Muscle of back (tissue), 11 donors: ENCODE measurements around the gene SUPT6H. TPM values are rescaled to one million over a fixed set of nuclear protein-coding genes. Genes with fewer than 3 reads are reported as not detected.

Source experiments
- DNase-seq, 3 donors: peaks; one replicate each; pipeline versions ENCODE4 v3.0.0 to v3.0.0-alpha.2; 2013
- polyA plus RNA-seq, 10 donors: library from polyadenylated mRNA; unstranded; fragments of 120-200 nt; gene quantifications; one replicate each; pipeline ENCODE4 v1.2.1, GENCODE V29; 2013; ENCODE audit not compliant: insufficient read length in 10 of 10

The SUPT6H gene
- polyA plus RNA-seq, 10 donors: 36.8 to 47.7 (median 41.7) TPM

- no peak for DNase-seq
Observed at GRCh38 chr17:28700830-28701492, 39.0 kb downstream of the SUPT6H start.

DNA sequence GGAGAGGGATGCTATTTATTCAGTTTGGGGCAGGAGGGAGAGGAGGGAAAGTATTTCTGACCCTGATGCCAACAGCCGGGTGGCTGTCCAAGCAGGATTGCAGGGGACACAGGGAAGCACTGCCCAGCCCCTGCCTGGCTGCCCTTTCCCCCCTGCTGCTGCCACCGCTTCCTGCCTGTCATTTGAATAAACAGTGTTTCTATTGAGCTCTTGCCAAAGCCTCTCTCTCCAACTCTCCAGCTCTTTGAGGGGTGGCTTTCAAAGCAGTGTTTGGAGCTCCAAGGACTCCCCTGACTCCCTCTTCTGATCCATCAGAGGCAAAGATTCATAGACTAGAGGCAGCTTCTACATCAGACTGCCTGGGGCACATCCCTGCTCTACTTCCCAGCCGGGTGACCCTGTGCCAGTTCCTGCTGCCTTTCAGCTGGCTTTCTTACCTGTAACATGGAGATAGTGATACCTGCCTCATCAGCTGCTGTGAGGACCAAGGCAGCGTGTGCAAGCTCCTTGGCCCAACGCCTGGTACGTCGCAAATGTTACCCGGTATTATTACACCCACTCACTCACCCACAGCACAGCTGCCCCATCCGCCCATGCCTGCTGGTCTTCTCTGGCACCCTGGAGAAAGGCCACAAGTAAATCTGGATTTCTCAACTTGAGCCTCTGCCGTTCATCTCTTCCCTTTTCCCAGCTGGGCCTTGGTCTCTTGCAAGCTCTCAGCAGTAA lies 40.2 kb downstream of the SUPT6H start:
- DNase-seq: no peak

- no peak for DNase-seq
Observed at GRCh38 chr17:28702752-28703150, 40.7 kb downstream of the SUPT6H start.

- DNase-seq: no peak
Observed at GRCh38 chr17:28703552-28704218, 41.7 kb downstream of the SUPT6H start.

GRCh38 chr17:28704219-28704858 lies 42.3 kb downstream of the SUPT6H start:
- no peak for DNase-seq

- DNase-seq: no peak
Observed at GRCh38 chr17:28705074-28705659, 43.2 kb downstream of the SUPT6H start.

DNA sequence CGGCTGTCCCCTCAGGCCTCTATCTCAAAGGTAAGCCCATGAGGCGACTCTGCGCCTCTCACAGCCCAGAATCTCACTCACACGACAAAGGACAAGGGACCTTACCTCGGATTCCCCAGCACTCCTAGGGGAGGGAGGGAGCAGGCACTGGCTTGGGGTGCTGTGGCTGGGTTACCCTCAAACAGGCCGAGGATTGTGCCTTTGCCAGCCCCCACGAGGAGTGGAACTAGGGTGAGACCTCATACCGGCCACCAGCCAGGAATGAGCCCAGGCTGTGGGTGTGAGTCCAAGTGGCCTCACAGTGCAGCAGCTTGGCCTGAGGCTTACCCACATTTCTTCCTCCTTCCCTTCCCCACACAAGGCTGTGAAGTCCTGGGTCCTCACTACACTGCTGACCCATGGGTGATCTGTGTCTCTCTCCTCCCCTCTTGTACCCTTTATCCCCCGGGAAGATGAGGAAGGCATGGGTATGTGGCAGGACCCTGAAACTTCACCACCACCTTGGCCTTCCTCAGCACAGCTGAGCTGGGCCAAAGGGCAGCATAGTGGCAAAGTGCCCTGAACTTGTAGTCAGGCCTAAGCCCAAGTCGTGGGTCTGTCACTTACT lies 43.8 kb downstream of the SUPT6H start:
- no peak for DNase-seq

DNA sequence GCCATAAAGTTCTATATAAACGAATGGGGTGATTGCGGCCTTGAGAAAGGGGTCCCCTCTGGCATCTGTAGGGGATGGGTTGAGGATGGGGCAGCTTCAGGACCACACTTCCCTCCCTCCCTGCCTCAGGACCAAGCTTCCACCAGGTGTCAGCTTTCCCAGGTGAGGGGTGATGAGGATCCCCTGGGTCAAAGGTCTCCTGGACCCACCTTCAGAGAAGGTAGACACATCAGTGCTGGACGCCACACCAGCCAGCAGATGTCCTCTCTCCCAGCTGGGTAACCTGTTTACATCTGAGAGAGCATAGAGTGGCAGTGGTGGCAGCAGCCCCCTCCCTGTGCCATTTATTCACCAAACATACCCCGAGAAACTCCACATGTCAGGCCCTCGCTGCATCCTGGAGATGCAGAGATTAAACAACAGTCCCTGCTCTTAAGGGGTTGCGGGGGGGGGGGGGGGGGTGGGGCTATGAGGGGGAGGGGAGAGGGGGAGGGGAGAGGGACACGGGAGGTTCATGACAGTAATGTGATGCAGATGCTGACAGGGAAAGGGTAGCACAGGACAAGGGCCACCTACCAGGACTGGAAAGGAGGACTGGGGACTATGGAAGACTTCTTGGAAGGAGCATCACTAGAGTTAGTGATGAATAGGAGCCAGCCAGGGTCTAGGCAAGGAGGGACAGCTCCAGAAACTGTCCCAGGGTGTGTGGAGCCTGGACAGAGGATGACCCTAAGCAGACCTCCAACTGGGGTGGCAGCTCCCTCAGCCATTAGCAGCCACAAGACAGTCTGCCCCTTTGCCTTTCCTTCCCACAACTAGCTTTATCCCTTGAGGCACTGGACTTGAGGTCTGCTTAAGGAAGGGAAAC lies 44.7 kb downstream of the SUPT6H start:
- DNase-seq: no peak

- no peak for DNase-seq
Observed at GRCh38 chr17:28707339-28707720, 45.3 kb downstream of the SUPT6H start.

- DNase-seq: peak; percentile 91 to 97 (median 92)
Observed at GRCh38 chr17:28710861-28711722, 49.1 kb downstream of the SUPT6H start.

- DNase-seq: no peak
Observed at GRCh38 chr17:28711723-28712031, 49.7 kb downstream of the SUPT6H start, which contains the start of gene PROCA1. TSS of gene PROCA1 (minus strand) at chr17:28711888. CDS start at chr17:28711660, 228 bp downstream.

DNA sequence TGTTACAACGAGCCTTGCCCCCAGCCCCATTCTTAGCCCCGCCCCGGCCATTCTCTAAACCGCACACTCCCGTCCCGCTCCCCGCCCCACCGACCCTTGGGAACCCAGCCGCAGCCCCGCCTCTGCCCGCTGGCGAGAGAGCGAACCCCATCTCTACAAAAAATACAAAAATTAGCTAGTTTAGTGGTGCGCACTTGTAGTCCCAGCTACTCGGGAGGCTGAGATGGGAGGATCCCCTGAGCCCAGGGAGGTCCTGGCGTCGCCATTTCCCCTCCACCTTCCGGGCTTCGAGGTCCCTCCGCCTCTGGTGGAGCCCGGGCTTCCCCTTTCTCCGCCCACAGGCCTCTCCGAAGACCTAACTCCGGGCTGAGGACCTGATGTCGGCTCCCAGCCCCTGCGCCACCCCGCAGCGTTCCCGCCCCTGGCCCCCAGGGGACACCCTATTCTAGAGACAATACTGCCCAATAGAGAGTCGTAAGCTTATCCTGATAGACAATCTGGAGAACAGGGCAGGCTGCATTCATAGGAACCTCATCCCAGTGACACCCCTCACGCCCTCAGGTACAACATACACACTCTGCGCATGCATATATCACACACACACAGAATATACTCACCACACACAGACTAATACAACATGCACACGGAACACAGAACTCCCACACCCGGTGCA lies 50.2 kb downstream of the SUPT6H start:
- peak in 2 of 3 donors; percentile 43 to 79 for DNase-seq

DNA sequence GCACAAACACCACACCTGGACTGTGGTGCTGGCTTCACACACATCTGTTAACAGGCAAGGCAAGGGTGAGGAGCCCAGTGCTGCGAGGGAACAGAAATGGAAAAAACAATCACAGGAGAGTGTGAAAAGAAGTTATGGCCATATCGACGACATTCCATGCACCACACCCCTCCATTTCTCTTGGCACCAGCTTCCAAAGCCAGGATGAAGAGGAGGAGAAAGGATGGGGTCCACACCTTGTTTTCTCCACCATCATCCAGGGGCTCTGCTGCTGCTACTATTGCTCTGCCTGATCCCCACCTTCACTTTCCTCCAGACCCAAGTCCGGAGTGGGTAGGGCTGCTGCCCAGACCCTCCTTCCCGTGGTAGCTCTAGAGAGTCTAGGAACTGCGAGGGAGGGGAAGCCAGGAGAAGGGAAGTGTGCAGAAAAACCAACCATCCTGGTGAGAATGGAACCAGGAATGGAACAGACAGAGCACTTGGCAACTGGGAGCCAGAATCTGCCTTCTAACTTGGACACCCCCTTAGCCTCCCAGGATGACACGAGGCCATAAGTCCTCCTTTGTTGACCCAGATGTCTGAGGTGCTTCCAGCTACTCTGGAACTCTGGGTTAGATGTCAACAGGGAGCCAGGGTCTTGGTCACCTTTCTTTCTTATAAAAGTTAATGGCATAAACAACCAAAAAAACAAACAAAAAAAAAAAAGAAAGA lies 50.9 kb downstream of the SUPT6H start:
- DNase-seq: no peak

GRCh38 chr17:28714281-28714680 lies 52.3 kb downstream of the SUPT6H start:
- no peak for DNase-seq

DNA sequence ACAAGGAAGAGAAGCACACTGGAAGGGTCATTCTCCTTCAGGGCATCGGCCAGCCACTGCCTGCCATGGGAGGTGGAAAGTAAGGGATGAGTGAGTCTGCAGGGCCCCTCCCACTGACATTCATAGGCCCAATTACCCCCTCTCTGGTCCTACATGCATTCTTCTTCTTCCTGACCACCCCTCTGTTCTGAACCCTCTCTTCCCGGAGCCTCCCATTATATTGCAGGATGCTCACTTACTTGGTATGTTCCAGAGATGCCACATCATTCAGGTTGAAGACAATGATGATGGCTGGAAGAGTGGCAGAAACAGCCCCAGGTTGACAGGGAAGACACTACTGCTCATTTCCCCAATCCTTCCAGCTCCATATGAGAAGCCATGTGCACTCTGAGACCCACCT lies 53.2 kb downstream of the SUPT6H start:
- DNase-seq: no peak

DNA sequence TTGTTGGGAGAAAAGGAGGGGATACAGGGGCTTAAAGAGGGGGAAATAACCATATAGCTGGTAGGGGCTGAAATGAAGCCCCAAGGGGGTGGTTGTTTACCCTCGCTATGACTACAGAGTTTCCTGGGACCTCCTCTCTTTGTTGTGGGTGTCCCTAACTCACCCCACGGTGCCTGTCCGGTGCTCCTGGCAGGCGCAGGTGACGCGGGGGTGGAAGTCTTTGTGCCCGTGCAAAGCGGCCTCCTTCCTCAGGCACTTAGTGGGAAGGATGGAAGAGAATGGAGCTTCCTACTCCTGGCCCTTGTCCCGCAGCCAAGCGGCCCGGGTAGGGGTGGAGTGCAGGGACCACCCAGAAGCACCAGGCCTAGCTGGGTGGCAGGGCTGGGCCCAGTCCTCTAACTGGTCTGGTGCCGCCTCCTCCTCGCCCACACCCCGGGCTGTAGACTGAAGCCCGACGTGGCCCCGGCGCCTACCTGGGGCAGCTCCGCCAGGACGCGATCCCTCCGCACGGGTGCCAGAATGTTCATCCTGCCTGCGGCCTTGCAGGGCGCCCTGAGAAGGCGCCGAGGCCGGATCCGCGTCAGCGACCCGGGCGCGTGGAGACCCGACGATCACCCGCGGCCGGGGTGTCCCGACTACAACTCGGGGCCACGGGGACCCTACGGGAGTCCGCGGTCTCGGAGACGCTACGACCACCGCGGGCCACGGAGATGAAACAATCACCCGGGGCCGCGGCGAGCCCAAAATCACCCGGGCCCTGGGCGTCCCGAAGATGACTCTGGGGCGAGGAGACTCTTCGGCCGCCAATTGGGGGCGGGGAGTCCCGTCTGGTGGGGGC lies 55.0 kb downstream of the SUPT6H start:
- peak; percentile 24 to 86 (median 53) for DNase-seq

GRCh38 chr17:28717578-28718332 lies 55.8 kb downstream of the SUPT6H start, which contains the start of gene RAB34:
TSS of gene RAB34 (minus strand) at chr17:28717868. CDS start at chr17:28717266, 602 bp downstream.
- peak; percentile 89 to 95 (median 90) for DNase-seq
